AG10803 (cell line): Measurements from ENCODE around the gene UBXN2A.

Experiments used
- DNase-seq: peaks from one replicate; pipeline ENCODE4 v3.0.0; 2010; ENCODE audit warnings: low read depth
- H3K4me3 ChIP-seq: 2 replicates; pipeline ENCODE4 v1.5.1; 2011; ENCODE audit warnings: mild to moderate bottlenecking, low read length, control low read depth
- TF ChIP-seq, protein P1 (sequence below): conservative IDR thresholded peaks from 2 replicates; pipeline ENCODE4 v1.5.1; 2011; ENCODE audit warnings: mild to moderate bottlenecking, low read length, control low read depth, inconsistent platforms

UBXN2A gene

DNA sequence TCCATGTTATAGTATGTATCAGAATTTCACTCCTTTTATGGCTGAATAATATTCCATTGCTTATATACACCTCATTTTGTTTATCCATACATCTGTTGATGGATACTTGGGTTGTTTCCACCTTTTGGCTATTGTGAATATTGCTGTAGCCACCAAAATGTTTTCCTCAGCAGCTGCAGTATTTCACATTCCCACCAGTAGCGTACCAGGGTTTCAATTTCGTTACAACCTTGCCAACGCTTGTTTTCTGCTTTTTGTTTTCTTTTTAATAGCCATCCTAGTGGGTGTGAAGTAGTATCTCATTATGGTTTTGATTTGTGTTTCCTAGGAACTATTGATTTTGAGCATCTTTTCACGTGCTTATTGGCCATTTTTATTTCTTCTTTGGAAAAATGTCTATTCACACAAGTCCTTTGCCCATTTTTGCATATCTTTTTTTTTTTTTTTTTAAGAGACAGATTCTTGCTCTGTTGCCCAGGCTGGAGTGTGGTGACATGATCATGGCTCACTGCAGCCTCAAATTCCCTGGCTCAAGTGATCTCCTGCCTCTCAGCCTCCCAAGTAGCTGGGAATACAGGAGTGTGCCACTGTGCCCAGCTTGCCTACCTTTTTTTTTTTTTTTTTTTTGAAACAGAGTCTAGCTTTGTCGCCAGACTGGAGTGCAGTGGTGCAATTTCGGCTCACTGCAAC, 14.2 kb downstream of the UBXN2A start:
- peak; percentile 54 for DNase-seq
- peak overlapping the region; percentile 50 for H3K4me3 ChIP-seq
- TF ChIP-seq, protein P1, sequence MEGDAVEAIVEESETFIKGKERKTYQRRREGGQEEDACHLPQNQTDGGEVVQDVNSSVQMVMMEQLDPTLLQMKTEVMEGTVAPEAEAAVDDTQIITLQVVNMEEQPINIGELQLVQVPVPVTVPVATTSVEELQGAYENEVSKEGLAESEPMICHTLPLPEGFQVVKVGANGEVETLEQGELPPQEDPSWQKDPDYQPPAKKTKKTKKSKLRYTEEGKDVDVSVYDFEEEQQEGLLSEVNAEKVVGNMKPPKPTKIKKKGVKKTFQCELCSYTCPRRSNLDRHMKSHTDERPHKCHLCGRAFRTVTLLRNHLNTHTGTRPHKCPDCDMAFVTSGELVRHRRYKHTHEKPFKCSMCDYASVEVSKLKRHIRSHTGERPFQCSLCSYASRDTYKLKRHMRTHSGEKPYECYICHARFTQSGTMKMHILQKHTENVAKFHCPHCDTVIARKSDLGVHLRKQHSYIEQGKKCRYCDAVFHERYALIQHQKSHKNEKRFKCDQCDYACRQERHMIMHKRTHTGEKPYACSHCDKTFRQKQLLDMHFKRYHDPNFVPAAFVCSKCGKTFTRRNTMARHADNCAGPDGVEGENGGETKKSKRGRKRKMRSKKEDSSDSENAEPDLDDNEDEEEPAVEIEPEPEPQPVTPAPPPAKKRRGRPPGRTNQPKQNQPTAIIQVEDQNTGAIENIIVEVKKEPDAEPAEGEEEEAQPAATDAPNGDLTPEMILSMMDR: peak; percentile 65

DNA sequence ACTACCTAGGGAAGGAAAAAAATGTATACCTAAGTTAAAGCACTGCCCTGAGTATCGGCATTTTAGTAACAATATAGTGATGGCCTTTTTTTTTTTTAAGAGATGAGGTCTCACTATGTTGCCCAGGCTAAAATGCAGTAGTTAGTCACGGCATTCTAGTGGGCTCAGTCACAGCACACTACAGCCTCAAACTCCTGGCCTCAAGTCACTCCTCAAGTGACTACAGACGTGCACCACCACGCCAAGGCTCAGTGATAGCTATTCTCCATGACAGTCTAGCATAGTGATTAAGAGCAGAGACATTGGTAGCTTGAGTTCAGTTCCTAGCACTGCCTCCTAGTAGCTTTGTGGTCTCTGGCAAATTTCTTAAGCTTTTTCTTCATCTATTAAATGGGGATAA, 27.6 kb downstream of the UBXN2A start:
- no peak for DNase-seq
- no peak overlapping the region for H3K4me3 ChIP-seq
- TF ChIP-seq, protein P1: no peak

DNA sequence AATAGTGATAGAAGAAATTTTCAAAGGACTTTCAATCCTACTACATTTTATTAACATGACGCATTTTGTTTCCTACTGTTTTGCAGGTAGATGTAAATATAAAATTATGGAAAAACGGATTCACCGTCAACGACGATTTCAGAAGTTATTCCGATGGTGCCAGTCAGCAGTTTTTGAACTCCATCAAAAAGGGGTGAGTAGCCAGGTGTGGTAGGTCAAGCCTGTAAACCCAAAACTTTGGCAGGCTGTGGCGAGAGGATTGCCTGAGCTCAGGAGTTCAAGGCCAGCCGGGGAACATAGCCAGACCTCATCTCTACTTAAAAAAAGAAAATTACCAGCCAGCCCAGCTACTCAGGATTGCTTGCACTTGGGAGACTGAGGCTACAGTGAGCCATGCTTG, 36.6 kb downstream of the UBXN2A start:
- H3K4me3 ChIP-seq: no peak overlapping the region
- TF ChIP-seq, protein P1: no peak
- no peak for DNase-seq

DNA sequence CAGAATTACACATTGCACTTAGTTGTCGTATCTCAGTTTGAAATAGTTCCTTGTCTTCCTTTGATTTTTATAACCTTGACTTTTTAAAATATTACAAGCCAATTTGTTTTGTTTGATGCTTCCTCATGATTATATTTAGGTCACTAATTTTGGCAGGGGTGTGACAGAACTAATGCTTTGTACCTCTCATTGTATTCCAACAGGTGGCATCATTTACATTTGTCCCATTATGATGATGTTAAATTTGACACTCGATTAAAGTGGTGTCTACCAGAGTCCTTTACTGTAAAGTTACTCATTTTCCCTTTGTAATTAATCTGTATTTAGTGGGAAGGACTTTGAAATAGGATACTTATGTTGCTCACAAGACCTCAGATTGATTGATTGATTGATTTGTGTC, 48.1 kb downstream of the UBXN2A start:
- DNase-seq: peak; percentile 17
- TF ChIP-seq, protein P1: peak; percentile 40

DNA sequence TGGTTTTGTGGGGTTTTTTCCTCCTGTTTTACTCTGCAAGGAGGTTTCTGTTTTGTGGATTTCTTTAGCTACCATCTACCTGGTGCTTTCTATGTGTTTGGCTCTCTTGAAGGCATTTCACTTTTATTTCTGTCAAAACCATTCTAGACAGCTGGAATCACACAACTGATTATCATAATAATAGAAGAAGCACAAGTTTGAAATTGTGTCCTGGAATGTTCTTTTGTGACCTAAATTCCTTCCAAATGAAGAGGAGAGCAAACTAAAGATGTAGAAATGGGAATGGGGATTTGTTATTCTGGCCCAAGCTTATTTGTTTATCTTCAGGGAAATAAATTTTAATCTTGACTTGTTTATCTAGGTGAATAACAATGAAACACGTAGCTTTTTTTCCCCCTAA, 52.7 kb downstream of the UBXN2A start:
- no peak overlapping the region for H3K4me3 ChIP-seq
- no peak for DNase-seq
- TF ChIP-seq, protein P1: no peak

More for the DNA sequence above, 48.1 kb downstream of the UBXN2A start:
- H3K4me3 ChIP-seq: no peak overlapping the region

DNA sequence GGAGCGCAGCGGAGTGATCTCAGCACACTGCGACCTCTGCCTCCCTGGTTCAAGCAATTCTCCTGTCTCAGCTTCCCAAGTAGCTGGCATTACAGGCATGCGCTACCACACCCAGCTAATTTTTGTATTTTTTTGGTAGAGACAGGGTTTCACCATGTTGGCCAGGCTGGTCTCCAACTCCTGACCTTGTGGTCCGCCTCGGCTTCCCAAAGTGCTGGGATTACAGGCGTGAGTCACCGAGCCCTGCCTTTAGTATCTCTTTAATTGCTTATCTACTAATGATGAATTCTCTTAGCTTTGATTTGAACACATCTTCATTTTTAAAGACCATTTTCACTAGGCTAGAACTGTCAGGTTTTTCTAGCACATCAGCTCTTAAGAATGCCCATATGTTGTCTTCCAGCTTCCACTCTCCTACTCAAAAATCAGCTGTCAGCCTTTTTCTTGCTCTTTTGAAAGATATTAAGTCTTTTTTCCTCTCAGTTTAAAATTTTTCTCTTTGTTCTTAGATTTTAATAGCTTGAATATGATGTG, 53.5 kb downstream of the UBXN2A start:
- TF ChIP-seq, protein P1: no peak
- H3K4me3 ChIP-seq: no peak overlapping the region
- DNase-seq: no peak

DNA sequence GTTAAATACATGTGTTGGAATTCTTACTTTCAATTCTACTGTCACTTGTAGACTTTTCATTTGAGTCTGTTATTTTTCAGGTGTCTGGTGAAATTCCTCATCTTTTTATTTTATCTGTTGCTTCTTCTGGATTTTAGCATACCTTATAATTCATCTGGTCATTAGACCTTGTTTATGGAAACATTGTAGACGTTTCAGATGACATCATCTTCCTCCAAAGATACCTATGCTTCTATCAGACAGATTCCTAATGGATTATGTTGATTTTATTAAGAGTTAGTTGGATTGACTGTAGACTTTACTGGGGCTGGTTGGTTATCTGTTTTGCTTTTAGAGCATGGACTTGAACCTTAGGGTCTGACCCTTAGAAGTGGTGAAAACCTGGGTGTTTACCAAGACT, 54.3 kb downstream of the UBXN2A start:
- no peak for DNase-seq
- TF ChIP-seq, protein P1: no peak
- H3K4me3 ChIP-seq: no peak overlapping the region
